WERI-Rb-1 (cell line): Measurements from ENCODE around the gene DPF3.

Source experiments
- DNase-seq: peaks from one replicate; pipeline ENCODE4 v3.0.0-alpha.2; 2020
- H3K27ac ChIP-seq: fragments of 250-450 bp; sonication (Bioruptor Pico); 2 replicates; pipeline ENCODE4 v1.5.1; 2020; ENCODE audit warnings: mild to moderate bottlenecking, moderate library complexity
- H3K27me3 ChIP-seq: fragments of 250-450 bp; sonication (Bioruptor Pico); 2 replicates; pipeline ENCODE4 v1.5.1; 2021; ENCODE audit warnings: mild to moderate bottlenecking, low read depth, moderate library complexity; ENCODE audit not compliant: insufficient read depth, severe bottlenecking
- H3K36me3 ChIP-seq: fragments of 250-450 bp; sonication (Bioruptor Pico); 2 replicates; pipeline ENCODE4 v1.5.1; 2020; ENCODE audit warnings: mild to moderate bottlenecking, moderate library complexity
- H3K4me3 ChIP-seq: 2 replicates; pipeline ENCODE4 v1.5.1; 2011; ENCODE audit warnings: low read depth, mild to moderate bottlenecking, control low read depth, low read length
- H3K9me3 ChIP-seq: fragments of 250-450 bp; sonication (Bioruptor Pico); 2 replicates; pipeline ENCODE4 v1.5.1; 2021; ENCODE audit warnings: mild to moderate bottlenecking, moderate library complexity; ENCODE audit not compliant: severe bottlenecking
- CTCF ChIP-seq: IDR thresholded peaks from 2 replicates; pipeline ENCODE4 v1.5.1; 2011; ENCODE audit warnings: low read depth, mild to moderate bottlenecking, control low read depth, inconsistent platforms, low read length

Gene DPF3

DNA sequence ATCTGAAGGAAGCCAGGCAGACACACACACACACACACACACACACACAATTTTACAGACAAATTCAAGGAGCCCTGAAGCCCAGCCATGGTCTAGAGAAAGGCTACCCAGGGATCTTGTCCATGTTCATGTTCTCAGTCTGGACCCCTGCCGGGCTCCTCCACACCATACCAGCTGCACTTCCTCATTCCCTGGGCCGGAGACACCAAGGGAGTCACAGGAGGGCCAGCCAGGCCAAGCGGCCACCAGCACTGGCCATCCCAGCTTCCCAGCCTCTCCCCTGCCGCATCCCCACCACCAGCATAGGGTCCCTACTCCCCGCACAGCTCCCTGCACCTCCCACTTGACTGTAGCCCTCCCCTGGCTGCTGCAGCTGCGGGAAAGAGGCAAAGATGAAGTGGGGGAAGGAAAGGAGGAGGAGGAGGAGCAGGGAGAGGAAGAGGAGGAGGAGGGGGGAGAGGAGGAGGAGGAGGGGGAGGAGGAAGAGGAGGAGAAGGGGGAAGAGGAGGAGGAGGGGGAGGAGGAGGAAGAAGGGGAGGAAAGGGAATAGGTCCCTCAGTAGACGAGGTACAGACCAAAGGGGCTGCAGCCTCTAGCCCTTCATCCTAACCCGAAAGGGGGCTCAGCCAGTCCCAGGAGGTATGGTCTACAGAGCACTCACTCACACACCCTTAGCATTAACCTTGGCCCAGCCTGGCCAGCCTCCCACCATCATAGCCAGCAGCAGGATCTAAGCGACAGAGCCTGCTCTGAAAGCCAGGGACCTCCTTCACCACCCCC is 293.2 kb downstream of the DPF3 start:
- DNase-seq, result no peak
- Histone ChIP-seq H3K27me3 (no peaks in the 10 kb centered on the region), H3K36me3 (no peaks in the 10 kb centered on the region), H3K9me3 (peaks cover 1% of the 10 kb centered on the region), H3K27ac (no peak overlapping the region; the same call in 1 of the 2 replicates), H3K4me3 (no peak overlapping the region)
- no peak for TF ChIP-seq CTCF

GRCh38 chr14:72599579-72600470 is 294.1 kb downstream of the DPF3 start:
- no peak for DNase-seq

DNA sequence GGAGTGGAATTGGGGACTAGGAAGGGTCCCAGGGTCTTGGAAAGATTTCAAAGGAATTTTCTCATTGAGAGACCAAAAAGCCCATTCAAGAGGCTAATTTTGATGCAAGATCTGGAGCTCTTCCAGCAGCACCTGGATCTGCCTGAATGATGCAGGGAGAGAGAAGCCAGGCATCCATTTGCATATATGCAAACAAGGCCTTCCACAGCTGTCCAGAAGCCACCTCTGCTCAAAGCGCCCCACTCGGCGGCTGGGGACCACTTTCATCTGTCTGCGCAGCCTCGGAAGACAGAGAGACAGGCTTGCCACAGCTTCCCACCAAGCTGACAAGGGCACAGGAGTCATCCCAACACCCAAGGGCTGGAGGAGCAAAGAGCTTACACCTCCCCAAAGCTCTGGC is 295.6 kb downstream of the DPF3 start:
- Histone ChIP-seq H3K9me3 (no peaks in the 10 kb centered on the region), H3K4me3 (no peak overlapping the region), H3K36me3 (no peaks in the 10 kb centered on the region), H3K27me3 (no peaks in the 10 kb centered on the region), H3K27ac (no peak overlapping the region)
- DNase-seq, result no peak
- no peak for TF ChIP-seq CTCF

More at GRCh38 chr14:72599579-72600470, 294.1 kb downstream of the DPF3 start:
- no peak for TF ChIP-seq CTCF
- no peak overlapping the region for H3K4me3 ChIP-seq
- no peaks in the 10 kb centered on the region for H3K9me3 ChIP-seq
- H3K27ac ChIP-seq, result peak overlapping the region; percentile 21; the same call in 1 of the 2 replicates
- no peaks in the 10 kb centered on the region for H3K27me3 ChIP-seq
- no peaks in the 10 kb centered on the region for H3K36me3 ChIP-seq

DNA sequence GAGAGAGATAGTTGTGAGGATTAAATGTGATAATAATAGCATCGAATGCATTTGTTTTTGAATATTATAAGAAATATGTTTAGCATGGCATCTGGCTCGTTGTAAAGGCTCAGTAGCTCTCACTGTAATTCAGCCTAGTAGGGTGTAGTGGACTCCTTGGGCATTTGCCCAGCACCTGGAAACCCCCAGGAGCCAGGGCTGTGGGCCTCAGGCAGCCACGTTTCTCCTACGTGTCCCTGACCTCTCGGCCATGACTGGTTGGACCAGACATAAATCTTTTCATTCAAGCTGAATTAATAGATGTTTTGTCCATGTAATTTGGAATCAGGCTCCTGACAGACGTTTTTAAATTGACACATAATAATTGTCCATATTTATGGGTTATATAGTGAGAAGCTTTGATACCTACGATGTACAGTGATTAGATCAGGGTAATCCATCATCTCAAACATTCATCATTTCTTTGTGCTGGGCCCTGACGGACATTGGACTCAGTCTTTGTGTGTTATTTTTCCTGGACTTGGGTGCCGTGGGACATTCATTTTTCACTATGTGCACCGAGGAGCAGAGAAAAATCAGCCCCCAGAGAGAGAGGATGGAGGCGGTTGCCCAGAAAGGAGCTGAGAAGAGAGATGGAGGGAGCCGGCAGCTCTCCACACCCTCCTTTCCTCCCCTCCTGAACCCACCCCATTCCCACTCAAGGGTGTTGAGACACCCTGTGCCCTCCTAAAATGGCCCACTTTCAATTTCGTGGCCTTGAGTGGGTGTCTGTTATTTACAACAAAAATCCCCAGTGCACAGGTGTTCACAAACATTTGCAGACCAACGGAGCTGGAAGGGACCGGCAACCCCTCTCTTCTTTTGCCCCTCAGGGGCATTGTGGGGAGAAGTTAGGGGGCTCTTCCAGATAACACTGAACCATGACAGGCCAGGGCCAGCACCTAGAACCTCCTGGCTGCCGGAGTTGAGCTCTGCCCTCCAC is 296.4 kb downstream of the DPF3 start:
- no peaks in the 10 kb centered on the region for H3K27me3 ChIP-seq
- no peak for DNase-seq
- no peak overlapping the region for H3K27ac ChIP-seq
- no peaks in the 10 kb centered on the region for H3K9me3 ChIP-seq
- TF ChIP-seq CTCF, result no peak
- no peaks in the 10 kb centered on the region for H3K36me3 ChIP-seq
- no peak overlapping the region for H3K4me3 ChIP-seq

GRCh38 chr14:72595152-72595862 is 298.6 kb downstream of the DPF3 start:
- peaks cover 4% of the 10 kb centered on the region for H3K9me3 ChIP-seq
- H3K27ac ChIP-seq, result no peak overlapping the region
- no peaks in the 10 kb centered on the region for H3K36me3 ChIP-seq
- no peaks in the 10 kb centered on the region for H3K27me3 ChIP-seq
- no peak overlapping the region for H3K4me3 ChIP-seq
- no peak for DNase-seq
- TF ChIP-seq CTCF, result no peak
